Heart left ventricle (tissue), 13 donors: ENCODE measurements around the gene ZCCHC7.

Experiments
- POLR2A ChIP-seq, 2 donors: fragments of 450-650 bp; IDR thresholded peaks; one replicate each; pipeline ENCODE4 v1.6.1; 2017; ENCODE audit warnings: antibody characterized with exemption in 2 of 2, mild to moderate bottlenecking in 2 of 2, moderate library complexity in 2 of 2
- TF ChIP-seq, protein P1 (sequence below), 12 donors: fragments of 200-600 bp; sonication (generic) in 4 of 12; IDR thresholded peaks; one replicate each; pipeline versions ENCODE4 v1.5.0 to v1.8.0; 2018 to 2022; ENCODE audit warnings: antibody characterized with exemption in 12 of 12, mild to moderate bottlenecking in 5 of 12
- donor health status: ischemic (EF 13 %, LVEDD 7.1; RV severe dilation, severe dysfunction).
- donor health status: DM: no; HTN: yes; CAD: no.
- donor health status: DM: no; HTN: no; CAD: no.
- donor health status: ischemic (EF 25% LVEDD 6.9; RV normal size, moderate dysfunction).
- donor health status: ischemic (EF 25% LVEDD 5.7; RV mildly dilated, moderate dysfunction).
- donor health status: ischemic (EF 35%, LVEDD 5.7; RV mildly dilated, moderate dysfunction).
- donor health status: nonischemic (EF 11% LVEDD 7.7; RV severe dilation, severe dysfunction).
- donor health status: DM: yes; HTN: yes; CAD: no.
- donor health status: PGD.
- donor health status: ischemic (EF 29% LVEDD 5.4; RV normal size, mild dysfunction).
- donor health status: nonischemic (EF 23%, LVEDD 6.1; RV moderate dilation, normal function).

DNA sequence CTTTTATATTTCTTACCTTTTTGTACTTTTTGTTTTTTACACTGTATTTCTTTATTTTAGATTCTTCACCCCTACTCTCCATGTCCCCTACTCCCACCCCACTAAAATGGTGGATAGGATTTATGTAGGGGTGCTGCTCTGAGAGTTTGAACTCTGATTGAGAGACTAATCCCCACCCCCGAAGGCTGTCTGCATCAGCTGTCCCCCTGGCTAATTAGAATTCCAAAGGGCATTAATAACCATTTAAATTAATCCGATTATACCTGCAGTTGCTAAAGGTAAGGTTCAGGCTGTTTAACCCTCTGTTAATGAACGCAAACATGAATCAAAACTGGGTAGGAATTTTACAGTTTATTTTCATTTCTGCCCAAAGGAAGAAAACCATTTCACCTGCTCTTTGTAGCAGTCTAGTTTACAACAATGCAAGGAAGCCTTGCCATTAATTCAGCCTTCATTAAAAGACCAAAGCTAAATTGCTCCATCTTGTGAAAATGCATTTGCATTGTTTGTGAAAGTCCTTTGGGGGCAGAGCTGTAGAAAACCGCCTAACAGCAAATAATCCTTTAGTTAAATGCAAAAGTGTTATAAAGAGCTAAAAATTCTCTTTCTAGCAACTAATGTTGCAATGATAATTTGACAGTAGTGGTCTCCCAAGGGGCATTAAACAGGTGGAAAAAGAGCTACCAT, 71.2 kb downstream of the ZCCHC7 start:
- no peak for TF ChIP-seq POLR2A (IDR thresholded peaks at IDR 0.05)
- TF ChIP-seq, protein P1, sequence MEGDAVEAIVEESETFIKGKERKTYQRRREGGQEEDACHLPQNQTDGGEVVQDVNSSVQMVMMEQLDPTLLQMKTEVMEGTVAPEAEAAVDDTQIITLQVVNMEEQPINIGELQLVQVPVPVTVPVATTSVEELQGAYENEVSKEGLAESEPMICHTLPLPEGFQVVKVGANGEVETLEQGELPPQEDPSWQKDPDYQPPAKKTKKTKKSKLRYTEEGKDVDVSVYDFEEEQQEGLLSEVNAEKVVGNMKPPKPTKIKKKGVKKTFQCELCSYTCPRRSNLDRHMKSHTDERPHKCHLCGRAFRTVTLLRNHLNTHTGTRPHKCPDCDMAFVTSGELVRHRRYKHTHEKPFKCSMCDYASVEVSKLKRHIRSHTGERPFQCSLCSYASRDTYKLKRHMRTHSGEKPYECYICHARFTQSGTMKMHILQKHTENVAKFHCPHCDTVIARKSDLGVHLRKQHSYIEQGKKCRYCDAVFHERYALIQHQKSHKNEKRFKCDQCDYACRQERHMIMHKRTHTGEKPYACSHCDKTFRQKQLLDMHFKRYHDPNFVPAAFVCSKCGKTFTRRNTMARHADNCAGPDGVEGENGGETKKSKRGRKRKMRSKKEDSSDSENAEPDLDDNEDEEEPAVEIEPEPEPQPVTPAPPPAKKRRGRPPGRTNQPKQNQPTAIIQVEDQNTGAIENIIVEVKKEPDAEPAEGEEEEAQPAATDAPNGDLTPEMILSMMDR (IDR thresholded peaks at IDR 0.05) = no peak
